B cell (primary cell): Measurements from ENCODE around the gene GYS1. TPM values are rescaled to one million over a fixed set of nuclear protein-coding genes. Genes with fewer than 3 reads are reported as not detected.
"Not testable (repeated sequence)": the region's sequence is repeated elsewhere in the genome, so short reads cannot be mapped to it uniquely, and the experiment has no call there.

Source experiments
- ATAC-seq: fragments of 200-7000 bp; cut with Tn5 transposase; one replicate; pipeline ENCODE4 v1.10.0; 2021; ENCODE audit warnings: low read depth, mild to moderate bottlenecking, moderate number of reproducible peaks, moderate library complexity
- CTCF ChIA-PET: fragments of 350-600 bp; sonication (Branson Sonifier 250); formaldehyde crosslinking; loops from one replicate; lab custom pipeline; 2021; ENCODE audit warnings: antibody characterized with exemption, inconsistent platforms; lab: Charles Lee
- POLR2A ChIA-PET: fragments of 350-600 bp; sonication (Branson Sonifier 250); formaldehyde crosslinking; loops from one replicate; lab custom pipeline; 2021; ENCODE audit warnings: antibody characterized with exemption; lab: Charles Lee
- DNase-seq: peaks from one replicate; pipeline ENCODE4 v3.0.0; 2013
- H2AFZ ChIP-seq: 2 replicates; pipeline ENCODE4 v1.6.1; 2012; ENCODE audit warnings: mild to moderate bottlenecking, low read depth, low read length; ENCODE audit not compliant: insufficient read depth, poor library complexity, severe bottlenecking
- H3K27ac ChIP-seq, 2 donors: 1 replicate in 1 of 2; 2 replicates in 1 of 2; pipeline ENCODE4 v1.5.1; 2012 to 2013; ENCODE audit warnings: low read length in 2 of 2, mild to moderate bottlenecking in 2 of 2, moderate library complexity in 1 of 2
- H3K27me3 ChIP-seq, 4 experiments: fragments of 200-600 bp in 1 of 4; sonication (generic) in 1 of 4; replicated peaks in 1 of 4; 1 replicate in 2 of 4; 2 replicates in 2 of 4; pipeline versions ENCODE4 v1.6.1 to v1.7.0; 2013 to 2016; ENCODE audit warnings: low read length in 3 of 4, mild to moderate bottlenecking in 2 of 4, mixed read lengths in 1 of 4, moderate library complexity in 1 of 4; ENCODE audit not compliant: insufficient read depth in 4 of 4, control insufficient read depth in 3 of 4; ENCODE audit errors: control extremely low read depth in 1 of 4
- H3K36me3 ChIP-seq, 2 experiments: replicated peaks in 1 of 2; 1 replicate in 1 of 2; 2 replicates in 1 of 2; pipeline versions ENCODE4 v1.6.1 to v1.7.1; 2013; ENCODE audit warnings: low read length in 1 of 2; ENCODE audit not compliant: insufficient read depth in 2 of 2, control insufficient read depth in 1 of 2; ENCODE audit errors: control extremely low read depth in 1 of 2, extremely low read depth in 1 of 2
- H3K4me1 ChIP-seq, 2 donors: fragments of 200-600 bp in 1 of 2; sonication (generic) in 1 of 2; 1 replicate in 1 of 2; 2 replicates in 1 of 2; pipeline versions ENCODE4 v1.5.1 to v1.6.1; 2013 to 2017; ENCODE audit warnings: low read length in 2 of 2; ENCODE audit not compliant: control insufficient read depth in 2 of 2, insufficient read depth in 2 of 2
- H3K4me2 ChIP-seq: replicated peaks from 2 replicates; pipeline ENCODE3; 2012; ENCODE audit warnings: mild to moderate bottlenecking, low read depth, low read length; ENCODE audit not compliant: poor library complexity, severe bottlenecking
- H3K4me3 ChIP-seq, 5 experiments: fragments of 200-600 bp in 1 of 5; sonication (generic) in 1 of 5; 1 replicate in 3 of 5; 2 replicates in 2 of 5; pipeline versions ENCODE4 v1.5.1 to v1.7.0; 2011 to 2016; ENCODE audit warnings: low read length in 4 of 5, mild to moderate bottlenecking in 4 of 5, low read depth in 2 of 5, control low read depth in 1 of 5, moderate library complexity in 1 of 5; ENCODE audit not compliant: insufficient read depth in 1 of 5; ENCODE audit errors: control extremely low read depth in 1 of 5, extremely low read depth in 1 of 5
- H3K79me2 ChIP-seq: fragments of 200-600 bp; sonication (generic); one replicate; pipeline ENCODE4 v1.6.0; 2016; ENCODE audit warnings: low read length; ENCODE audit not compliant: control insufficient read depth, insufficient read depth
- H3K9ac ChIP-seq: fragments of 200-600 bp; sonication (generic); 2 replicates; pipeline ENCODE4 v1.6.1; 2017; ENCODE audit warnings: mild to moderate bottlenecking, low read length, moderate library complexity
- H3K9me3 ChIP-seq, 3 donors: one replicate each; pipeline versions ENCODE4 v1.6.1 to v1.7.1; 2013; ENCODE audit warnings: low read length in 2 of 3; ENCODE audit not compliant: control insufficient read depth in 2 of 3, insufficient read depth in 1 of 3; ENCODE audit errors: control extremely low read depth in 1 of 3
- H4K20me1 ChIP-seq: 2 replicates; pipeline ENCODE4 v1.6.0; 2012; ENCODE audit warnings: mild to moderate bottlenecking, low read length; ENCODE audit not compliant: insufficient read depth, control insufficient read depth, poor library complexity, severe bottlenecking
- H3K27ac Mint-ChIP-seq: one replicate; pipeline ENCODE4 v1.8.0; 2021; ENCODE audit warnings: mixed read lengths
- H3K27me3 Mint-ChIP-seq: one replicate; pipeline ENCODE4 v1.8.0; 2021; ENCODE audit warnings: mixed read lengths
- H3K4me1 Mint-ChIP-seq: one replicate; pipeline ENCODE4 v1.8.0; 2021; ENCODE audit warnings: mixed read lengths
- H3K4me3 Mint-ChIP-seq: one replicate; pipeline ENCODE4 v1.8.0; 2021; ENCODE audit warnings: mixed read lengths
- H3K9me3 Mint-ChIP-seq: one replicate; pipeline ENCODE4 v1.8.0; 2022; ENCODE audit warnings: mixed read lengths; ENCODE audit not compliant: insufficient read depth
- EZH2 ChIP-seq: IDR thresholded peaks from 2 replicates; pipeline ENCODE4 v1.6.1; 2012; ENCODE audit warnings: borderline replicate concordance, low read depth, mild to moderate bottlenecking, moderate library complexity, low read length; ENCODE audit not compliant: insufficient read depth, poor library complexity, severe bottlenecking
- WGBS: methylation state at CpG from one replicate; pipeline ENCODE4 v1.1.5; 2013; ENCODE audit warnings: missing lambda C conversion rate; ENCODE audit not compliant: insufficient coverage; 5-methylcytosine and 5-hydroxymethylcytosine counted together
- intact Hi-C: fragments of 100-400 bp; cut with micrococcal nuclease; formaldehyde crosslinking; loops from one replicate; pipeline ENCODE4 v1.10.0; 2022
- polyA plus RNA-seq: library from polyadenylated mRNA; depleted of rRNA; stranded (reverse); fragments of >200 nt; gene quantifications from 2 replicates; pipeline ENCODE4 v1.2.3, GENCODE V29; 2012
- total RNA-seq, 2 donors: library from RNA; stranded (reverse); fragments of 120-200 nt in 1 of 2; gene quantifications; 1 replicate in 1 of 2; 2 replicates in 1 of 2; pipeline versions ENCODE4 v1.2.3 to v1.2.4, GENCODE V29; 2013 to 2022
- TF ChIP-seq, protein P1 (sequence below): fragments of 200-600 bp; IDR thresholded peaks from one replicate; pipeline ENCODE4 v1.8.0; 2022; ENCODE audit warnings: antibody characterized with exemption, mild to moderate bottlenecking

GYS1 gene
- total and polyA plus RNA-seq, 2 donors (not counting 1 experiment from before 2014, with no cell fraction given), result 28.9 to 62.7 TPM

DNA sequence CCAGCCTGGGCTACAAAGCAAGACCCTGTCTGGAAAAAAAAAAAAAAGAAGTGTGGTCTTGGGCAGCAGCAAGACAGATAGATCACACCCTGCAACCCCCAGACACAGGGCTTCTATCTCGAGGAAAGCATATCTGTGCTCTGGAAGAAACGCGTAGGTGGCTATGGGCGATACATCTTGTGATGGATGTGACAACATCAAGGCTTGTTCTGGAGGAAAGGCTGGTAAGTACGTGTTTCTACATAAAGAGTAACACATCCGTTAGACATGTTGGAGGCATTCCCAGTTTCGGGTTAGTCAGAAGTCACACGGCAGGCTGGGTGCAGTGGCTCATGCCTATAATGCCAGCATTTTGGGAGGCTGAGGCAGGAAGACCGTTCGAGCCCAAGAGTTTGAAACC is 66.2 kb downstream of the GYS1 start:
- Histone ChIP-seq H3K27me3 (no peaks in the 10 kb centered on the region), H3K4me1 (no peaks in the 10 kb centered on the region), H3K4me2 (no peak overlapping the region), H3K27ac (no peak overlapping the region), H3K36me3 (peaks cover 0 to 10% of the 10 kb centered on the region in 2 experiments), H3K9ac (no peak overlapping the region), H4K20me1 (no peaks in the 10 kb centered on the region), H2AFZ (no peak overlapping the region), H3K9me3 (no peaks in the 10 kb centered on the region), H3K4me3 (no peak overlapping the region), H3K79me2 (no peaks in the 10 kb centered on the region)
- ChIA-PET CTCF (no interaction called here), POLR2A (interaction anchor here (0.7 kb wide), 1 partner anchor 57 kb away, joined by 8 read pairs; no protein-coding TSS in a partner anchor)
- Mint-ChIP-seq H3K4me1 (no peaks in the 10 kb centered on the region), H3K9me3 (no peaks in the 10 kb centered on the region), H3K27me3 (peaks cover 3% of the 10 kb centered on the region), H3K27ac (no peak overlapping the region), H3K4me3 (no peak overlapping the region)
- DNase-seq, result no peak
- WGBS, result 43% methylated on average over 8 of the region's 10 CpGs
- ATAC-seq, result no peak
- TF ChIP-seq, protein P1, sequence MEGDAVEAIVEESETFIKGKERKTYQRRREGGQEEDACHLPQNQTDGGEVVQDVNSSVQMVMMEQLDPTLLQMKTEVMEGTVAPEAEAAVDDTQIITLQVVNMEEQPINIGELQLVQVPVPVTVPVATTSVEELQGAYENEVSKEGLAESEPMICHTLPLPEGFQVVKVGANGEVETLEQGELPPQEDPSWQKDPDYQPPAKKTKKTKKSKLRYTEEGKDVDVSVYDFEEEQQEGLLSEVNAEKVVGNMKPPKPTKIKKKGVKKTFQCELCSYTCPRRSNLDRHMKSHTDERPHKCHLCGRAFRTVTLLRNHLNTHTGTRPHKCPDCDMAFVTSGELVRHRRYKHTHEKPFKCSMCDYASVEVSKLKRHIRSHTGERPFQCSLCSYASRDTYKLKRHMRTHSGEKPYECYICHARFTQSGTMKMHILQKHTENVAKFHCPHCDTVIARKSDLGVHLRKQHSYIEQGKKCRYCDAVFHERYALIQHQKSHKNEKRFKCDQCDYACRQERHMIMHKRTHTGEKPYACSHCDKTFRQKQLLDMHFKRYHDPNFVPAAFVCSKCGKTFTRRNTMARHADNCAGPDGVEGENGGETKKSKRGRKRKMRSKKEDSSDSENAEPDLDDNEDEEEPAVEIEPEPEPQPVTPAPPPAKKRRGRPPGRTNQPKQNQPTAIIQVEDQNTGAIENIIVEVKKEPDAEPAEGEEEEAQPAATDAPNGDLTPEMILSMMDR, result no peak
- no peak for TF ChIP-seq EZH2
- intact Hi-C loops, result no loop called here

DNA sequence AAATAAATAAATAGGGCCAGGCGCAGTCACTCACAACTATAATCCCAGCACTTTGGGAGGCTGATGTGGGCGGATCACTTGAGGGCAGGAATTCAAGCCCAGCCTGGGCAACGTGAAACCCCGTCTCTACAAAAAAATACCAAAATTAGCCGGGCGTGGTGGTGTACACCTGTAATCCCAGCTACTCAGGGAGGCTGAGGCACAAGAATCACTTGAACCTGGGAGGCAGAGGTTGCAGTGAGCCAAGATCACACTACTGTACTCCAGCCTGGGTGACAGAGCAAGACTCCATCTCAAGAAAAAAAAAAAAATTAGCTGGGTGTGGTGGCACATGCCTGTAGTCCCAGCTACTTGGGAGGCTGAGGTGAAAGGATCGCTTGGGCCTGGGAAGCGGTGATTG is 67.2 kb downstream of the GYS1 start:
- H2AFZ ChIP-seq, DNase-seq, POLR2A ChIA-PET, H3K27ac ChIP-seq, H3K9me3 Mint-ChIP-seq, H3K4me1 ChIP-seq, intact Hi-C loops, H3K4me3 ChIP-seq, H3K9me3 ChIP-seq, H3K27me3 ChIP-seq, H3K4me3 Mint-ChIP-seq, H4K20me1 ChIP-seq, H3K27ac Mint-ChIP-seq, ATAC-seq, H3K4me1 Mint-ChIP-seq, H3K27me3 Mint-ChIP-seq, H3K4me2 ChIP-seq, H3K79me2 ChIP-seq, H3K9ac ChIP-seq: not testable (repeated sequence)
- CTCF ChIA-PET, result interaction anchor here (0.6 kb wide), 1 partner anchor 138 kb away, joined by 4 read pairs; no protein-coding TSS in a partner anchor
- peaks cover 0 to 19% of the 10 kb centered on the region in 2 experiments for H3K36me3 ChIP-seq
- WGBS, result 85% methylated on average over 6 of the region's 8 CpGs
